ENCODE measurements around the gene SKI. TPM values are rescaled to one million over a fixed set of nuclear protein-coding genes. Genes with fewer than 3 reads are reported as not detected.

Gene SKI
- total RNA-seq, 2 donors from 2014 or later: 135 to 138 TPM

GRCh38 chr1:2270260-2271100 is 42.4 kb downstream of the SKI start:
- TF ChIP-seq, protein P1, sequence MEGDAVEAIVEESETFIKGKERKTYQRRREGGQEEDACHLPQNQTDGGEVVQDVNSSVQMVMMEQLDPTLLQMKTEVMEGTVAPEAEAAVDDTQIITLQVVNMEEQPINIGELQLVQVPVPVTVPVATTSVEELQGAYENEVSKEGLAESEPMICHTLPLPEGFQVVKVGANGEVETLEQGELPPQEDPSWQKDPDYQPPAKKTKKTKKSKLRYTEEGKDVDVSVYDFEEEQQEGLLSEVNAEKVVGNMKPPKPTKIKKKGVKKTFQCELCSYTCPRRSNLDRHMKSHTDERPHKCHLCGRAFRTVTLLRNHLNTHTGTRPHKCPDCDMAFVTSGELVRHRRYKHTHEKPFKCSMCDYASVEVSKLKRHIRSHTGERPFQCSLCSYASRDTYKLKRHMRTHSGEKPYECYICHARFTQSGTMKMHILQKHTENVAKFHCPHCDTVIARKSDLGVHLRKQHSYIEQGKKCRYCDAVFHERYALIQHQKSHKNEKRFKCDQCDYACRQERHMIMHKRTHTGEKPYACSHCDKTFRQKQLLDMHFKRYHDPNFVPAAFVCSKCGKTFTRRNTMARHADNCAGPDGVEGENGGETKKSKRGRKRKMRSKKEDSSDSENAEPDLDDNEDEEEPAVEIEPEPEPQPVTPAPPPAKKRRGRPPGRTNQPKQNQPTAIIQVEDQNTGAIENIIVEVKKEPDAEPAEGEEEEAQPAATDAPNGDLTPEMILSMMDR (IDR thresholded peaks at IDR 0.05): no peak
- peak overlapping the region; percentile 48 to 57 for H3K27ac ChIP-seq
- H3K27me3 ChIP-seq (replicated peaks; ENCODE audit: insufficient read depth): no peaks in the 10 kb centered on the region
- no peaks in the 10 kb centered on the region for H3K36me3 ChIP-seq
- no peak for DNase-seq (ENCODE audit: low spot score)
- peaks cover 92 to 98% of the 10 kb centered on the region in 2 donors for H3K4me1 ChIP-seq (ENCODE audit: control insufficient read depth in 1 of 2, low read depth in 2 of 2)
- no peak for ATAC-seq (ENCODE audit: insufficient number of reproducible peaks, low FRiP score, low read depth)
- H3K4me3 ChIP-seq: peak overlapping the region; percentile 18
- no peaks in the 10 kb centered on the region for H3K9me3 ChIP-seq

GRCh38 chr1:2271211-2271721 is 43.1 kb downstream of the SKI start:
- TF ChIP-seq, protein P1 (IDR thresholded peaks at IDR 0.05): no peak
- H3K36me3 ChIP-seq: no peaks in the 10 kb centered on the region
- peaks cover 92 to 98% of the 10 kb centered on the region in 2 donors for H3K4me1 ChIP-seq (ENCODE audit: control insufficient read depth in 1 of 2, low read depth in 2 of 2)
- H3K27me3 ChIP-seq (replicated peaks; ENCODE audit: insufficient read depth): no peaks in the 10 kb centered on the region
- no peak overlapping the region for H3K4me3 ChIP-seq
- H3K27ac ChIP-seq: peak overlapping the region; percentile 48 to 75
- ATAC-seq (ENCODE audit: insufficient number of reproducible peaks, low FRiP score, low read depth): no peak
- no peaks in the 10 kb centered on the region for H3K9me3 ChIP-seq
- DNase-seq (ENCODE audit: low spot score): no peak

- Histone ChIP-seq H3K4me3 (no peak overlapping the region), H3K9me3 (no peaks in the 10 kb centered on the region), H3K27me3 (replicated peaks; ENCODE audit: insufficient read depth) (no peaks in the 10 kb centered on the region), H3K36me3 (no peaks in the 10 kb centered on the region), H3K4me1 (ENCODE audit: control insufficient read depth in 1 of 2, low read depth in 2 of 2) (peaks cover 92 to 98% of the 10 kb centered on the region in 2 donors), H3K27ac (peak overlapping the region; percentile 63 to 75)
- no peak for DNase-seq (ENCODE audit: low spot score)
- ATAC-seq (ENCODE audit: insufficient number of reproducible peaks, low FRiP score, low read depth): no peak
- TF ChIP-seq, protein P1 (IDR thresholded peaks at IDR 0.05): no peak
Measured at GRCh38 chr1:2271841-2272655, 43.9 kb downstream of the SKI start.

DNA sequence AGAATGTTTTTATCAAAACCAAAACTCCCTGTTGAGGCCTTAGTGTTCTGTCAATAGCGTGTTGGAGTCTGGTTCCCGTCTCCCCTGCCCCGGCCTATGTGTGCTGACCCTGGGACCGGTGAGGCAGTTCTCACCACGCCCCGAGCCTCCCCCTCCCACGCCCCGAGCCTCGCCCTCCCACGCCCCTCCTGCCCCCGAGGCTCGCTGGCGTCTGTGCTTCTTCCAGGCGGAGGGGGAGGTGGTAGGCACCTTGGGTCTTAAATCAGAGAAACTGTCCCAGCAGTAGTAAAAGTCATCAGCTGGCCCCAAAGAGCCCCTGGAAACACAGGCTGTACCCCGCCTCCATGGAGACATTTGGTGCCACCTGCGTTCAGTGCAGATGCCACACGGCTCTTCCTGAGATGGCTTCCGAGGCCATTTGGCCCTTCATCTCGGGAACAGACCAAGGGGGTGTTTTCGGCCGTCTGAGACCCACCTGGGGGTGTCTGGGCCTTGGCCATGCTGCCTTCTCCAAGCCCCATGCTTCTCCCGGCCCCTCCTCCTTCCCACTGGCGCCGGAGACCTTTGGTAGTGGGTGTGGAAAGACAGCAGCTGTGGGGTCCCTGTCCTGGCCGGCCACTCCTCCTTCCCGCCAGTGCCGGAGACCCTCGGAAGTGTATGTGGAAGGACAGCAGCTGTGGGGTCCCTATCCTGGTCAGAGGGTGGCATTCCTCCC is 44.7 kb downstream of the SKI start:
- ATAC-seq (ENCODE audit: insufficient number of reproducible peaks, low FRiP score, low read depth) (no peak), DNase-seq (ENCODE audit: low spot score) (no peak)
- H3K4me3 ChIP-seq: peak overlapping the region; percentile 28
- TF ChIP-seq, protein P1 (IDR thresholded peaks at IDR 0.05): no peak
- peak overlapping the region; percentile 63 to 75 for H3K27ac ChIP-seq
- H3K4me1 ChIP-seq (ENCODE audit: control insufficient read depth in 1 of 2, low read depth in 2 of 2): peaks cover 88 to 98% of the 10 kb centered on the region in 2 donors
- H3K36me3 ChIP-seq: no peaks in the 10 kb centered on the region
- H3K9me3 ChIP-seq: no peaks in the 10 kb centered on the region
- no peaks in the 10 kb centered on the region for H3K27me3 ChIP-seq (replicated peaks; ENCODE audit: insufficient read depth)

All from thoracic aorta (tissue), 2 donors.